GM13977 (cell line): ENCODE data around the gene ABCA1.
A peak's percentile ranks its signal among the peaks of the same experiment; 100 is the strongest.

Source experiments
- DNase-seq: peaks from one replicate; pipeline ENCODE4 v3.0.0; 2012; ENCODE audit warnings: low spot score
- in situ Hi-C: fragments of 300-500 bp; cut with MboI; formaldehyde crosslinking; loops from one replicate; pipeline ENCODE4 v1.12.0; 2022; ENCODE audit warnings: low sequenced_read_pairs, low pct_unique_long_range_greater_than_20kb, mixed read lengths, inconsistent platforms; ENCODE audit not compliant: unreplicated experiment
- TF ChIP-seq, protein P1 (sequence below): IDR thresholded peaks from 2 replicates; pipeline ENCODE4 v1.5.1; 2012; ENCODE audit warnings: mild to moderate bottlenecking, control low read depth; ENCODE audit not compliant: insufficient read depth; ENCODE audit errors: extremely low read depth, missing control alignments

ABCA1 gene

DNA sequence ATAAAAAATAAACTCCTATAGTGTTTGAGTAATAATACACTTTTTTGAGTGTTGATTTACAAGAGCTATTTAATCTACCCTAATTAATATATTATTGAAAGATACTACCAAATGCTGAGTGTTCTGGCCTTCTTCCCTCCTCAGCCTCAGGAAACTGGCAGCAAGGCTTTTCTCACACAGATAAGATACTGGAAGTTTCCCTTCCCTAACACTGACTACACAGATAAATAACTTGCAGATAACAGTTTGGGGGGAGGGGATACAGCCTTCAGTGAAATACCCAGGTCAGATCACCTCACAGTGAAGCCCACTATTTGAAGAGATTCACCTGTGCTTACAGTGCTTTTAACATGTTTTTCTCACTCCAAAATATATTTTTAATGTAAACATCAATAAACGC lies 182.1 kb downstream of the ABCA1 start:
- in situ Hi-C loops: no loop called here
- DNase-seq: no peak
- TF ChIP-seq, protein P1, sequence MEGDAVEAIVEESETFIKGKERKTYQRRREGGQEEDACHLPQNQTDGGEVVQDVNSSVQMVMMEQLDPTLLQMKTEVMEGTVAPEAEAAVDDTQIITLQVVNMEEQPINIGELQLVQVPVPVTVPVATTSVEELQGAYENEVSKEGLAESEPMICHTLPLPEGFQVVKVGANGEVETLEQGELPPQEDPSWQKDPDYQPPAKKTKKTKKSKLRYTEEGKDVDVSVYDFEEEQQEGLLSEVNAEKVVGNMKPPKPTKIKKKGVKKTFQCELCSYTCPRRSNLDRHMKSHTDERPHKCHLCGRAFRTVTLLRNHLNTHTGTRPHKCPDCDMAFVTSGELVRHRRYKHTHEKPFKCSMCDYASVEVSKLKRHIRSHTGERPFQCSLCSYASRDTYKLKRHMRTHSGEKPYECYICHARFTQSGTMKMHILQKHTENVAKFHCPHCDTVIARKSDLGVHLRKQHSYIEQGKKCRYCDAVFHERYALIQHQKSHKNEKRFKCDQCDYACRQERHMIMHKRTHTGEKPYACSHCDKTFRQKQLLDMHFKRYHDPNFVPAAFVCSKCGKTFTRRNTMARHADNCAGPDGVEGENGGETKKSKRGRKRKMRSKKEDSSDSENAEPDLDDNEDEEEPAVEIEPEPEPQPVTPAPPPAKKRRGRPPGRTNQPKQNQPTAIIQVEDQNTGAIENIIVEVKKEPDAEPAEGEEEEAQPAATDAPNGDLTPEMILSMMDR: no peak

DNA sequence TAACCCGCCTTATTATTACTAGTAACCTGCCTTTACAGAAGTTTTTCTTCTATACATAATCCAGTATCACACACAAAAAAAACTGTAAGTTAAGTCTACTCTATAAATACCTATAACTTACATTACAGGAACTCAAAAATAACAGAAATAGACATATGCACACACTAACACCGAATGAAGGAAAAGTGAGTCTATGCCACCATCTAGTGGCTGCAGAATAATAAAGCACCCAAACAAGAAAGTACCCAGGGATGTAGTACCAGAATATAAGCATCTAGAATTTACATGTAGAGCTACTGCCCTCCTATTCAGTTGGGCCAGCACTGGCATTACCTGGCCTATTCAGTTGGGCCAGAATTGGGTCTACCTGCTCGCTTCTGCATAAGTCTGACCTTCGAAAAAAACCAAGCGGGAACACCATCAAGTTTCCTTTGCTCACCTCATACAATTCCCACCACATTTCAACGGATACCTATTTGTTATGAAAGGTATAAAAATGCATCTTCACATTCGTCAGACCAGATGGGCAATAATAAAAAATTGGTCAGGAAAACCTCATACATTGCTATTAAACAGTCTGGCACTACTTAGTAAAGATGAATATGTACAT lies 184.5 kb downstream of the ABCA1 start:
- DNase-seq: peak; percentile 61
- TF ChIP-seq, protein P1: peak; percentile 78
- in situ Hi-C loops: no loop called here

DNA sequence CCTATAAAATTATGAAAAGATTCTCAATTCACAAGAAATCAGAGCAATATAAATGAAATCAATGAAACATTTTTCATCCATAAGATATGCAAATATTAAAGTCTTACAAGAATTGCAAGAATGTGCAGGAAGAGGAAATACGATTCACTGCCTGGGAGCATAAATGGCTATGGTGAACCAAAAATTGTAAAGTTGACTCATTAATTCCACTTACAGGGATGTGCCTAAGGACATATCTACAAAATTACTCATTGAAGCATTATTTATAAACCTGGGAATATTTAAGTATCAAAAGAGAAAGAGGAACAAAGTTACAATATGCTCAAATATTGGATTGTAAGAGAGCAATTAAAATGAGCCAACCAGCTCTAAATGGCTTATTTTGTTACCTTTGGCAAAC lies 187.3 kb downstream of the ABCA1 start:
- DNase-seq: no peak
- TF ChIP-seq, protein P1: no peak

DNA sequence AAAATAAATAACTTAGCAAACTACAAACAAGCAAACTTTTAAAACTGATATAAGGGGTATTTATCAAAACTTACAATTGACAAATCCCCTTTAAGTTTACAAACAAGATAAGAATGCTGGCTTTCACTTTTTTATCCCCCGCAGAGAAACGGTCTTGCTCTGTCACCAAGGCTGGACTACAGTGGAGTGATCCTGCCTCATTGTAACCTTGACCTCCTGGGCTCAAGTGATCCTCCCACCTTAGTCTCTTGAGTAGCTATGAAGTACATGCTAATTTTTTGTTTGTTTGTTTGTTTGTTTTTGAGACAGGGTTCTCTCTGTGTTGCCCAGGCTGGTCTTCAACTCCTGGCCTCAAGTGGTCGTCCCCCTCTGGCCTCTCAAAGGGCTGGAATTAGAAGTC lies 189.5 kb downstream of the ABCA1 start:
- in situ Hi-C loops: no loop called here

More for the DNA sequence above, 187.3 kb downstream of the ABCA1 start:
- in situ Hi-C loops: no loop called here

More for the DNA sequence above, 189.5 kb downstream of the ABCA1 start:
- TF ChIP-seq, protein P1: no peak
- DNase-seq: no peak
